CD4-positive, CD25-positive, alpha-beta regulatory T cell (primary cell): ENCODE data around the gene ASTN1. TPM values are rescaled to one million over a fixed set of nuclear protein-coding genes. Genes with fewer than 3 reads are reported as not detected.

Experiments used
- ATAC-seq, 2 donors: fragments of 150-1000 bp; cut with Tn5 transposase; one replicate each; pipeline ENCODE4 v1.10.0; 2021; ENCODE audit warnings: low read depth in 2 of 2, moderate number of reproducible peaks in 2 of 2, moderate library complexity in 1 of 2
- DNase-seq, 3 donors: peaks; one replicate each; pipeline versions ENCODE4 v3.0.0 to v3.0.0-alpha.2; 2012 to 2022; ENCODE audit warnings: mixed read lengths in 1 of 3
- H3K27ac ChIP-seq: one replicate; pipeline ENCODE4 v1.7.0; 2013; ENCODE audit warnings: mild to moderate bottlenecking, low read length; ENCODE audit not compliant: insufficient read depth, poor library complexity, severe bottlenecking
- H3K27me3 ChIP-seq: one replicate; pipeline ENCODE4 v1.7.0; 2013; ENCODE audit warnings: low read length; ENCODE audit not compliant: control insufficient read depth, insufficient read depth
- H3K36me3 ChIP-seq: one replicate; pipeline ENCODE4 v1.7.0; 2013; ENCODE audit warnings: mild to moderate bottlenecking, low read length, moderate library complexity; ENCODE audit not compliant: control insufficient read depth, insufficient read depth
- H3K4me1 ChIP-seq: 2 replicates; pipeline ENCODE4 v1.7.0; 2013; ENCODE audit warnings: mild to moderate bottlenecking, low read length; ENCODE audit not compliant: insufficient read depth, control insufficient read depth, poor library complexity, severe bottlenecking
- H3K4me3 ChIP-seq: one replicate; pipeline ENCODE4 v1.7.0; 2013; ENCODE audit warnings: low read depth, mild to moderate bottlenecking, low read length, moderate library complexity
- H3K9me3 ChIP-seq, 2 experiments: 1 replicate in 1 of 2; 2 replicates in 1 of 2; pipeline ENCODE4 v1.7.0; 2013; ENCODE audit warnings: low read length in 2 of 2, mild to moderate bottlenecking in 1 of 2, moderate library complexity in 1 of 2; ENCODE audit not compliant: control insufficient read depth in 2 of 2
- H3K27ac Mint-ChIP-seq, 3 donors: one replicate each; pipeline ENCODE4 v1.8.0; 2020 to 2022; ENCODE audit warnings: mild to moderate bottlenecking in 3 of 3, mixed read lengths in 3 of 3, moderate library complexity in 2 of 3
- H3K27me3 Mint-ChIP-seq: one replicate; pipeline ENCODE4 v1.8.0; 2022; ENCODE audit warnings: mild to moderate bottlenecking, mixed read lengths
- H3K36me3 Mint-ChIP-seq: one replicate; pipeline ENCODE4 v1.8.0; 2020; ENCODE audit warnings: mixed read lengths
- H3K4me1 Mint-ChIP-seq, 4 donors: one replicate each; pipeline ENCODE4 v1.8.0; 2020 to 2022; ENCODE audit warnings: mixed read lengths in 4 of 4, mild to moderate bottlenecking in 1 of 4
- H3K4me3 Mint-ChIP-seq, 4 donors: one replicate each; pipeline ENCODE4 v1.8.0; 2020 to 2022; ENCODE audit warnings: mild to moderate bottlenecking in 4 of 4, mixed read lengths in 4 of 4, moderate library complexity in 3 of 4
- H3K9me3 Mint-ChIP-seq, 7 donors: one replicate each; pipeline ENCODE4 v1.8.0; 2020 to 2022; ENCODE audit warnings: mixed read lengths in 7 of 7, mild to moderate bottlenecking in 3 of 7, moderate library complexity in 2 of 7
- polyA plus RNA-seq, 4 donors: library from polyadenylated mRNA; unstranded; fragments of 300-500 nt; fragmentation: Illumina TruSeq; gene quantifications; one replicate each; pipeline ENCODE4 v1.2.3, GENCODE V29; 2021
- total RNA-seq: library from RNA; stranded (reverse); gene quantifications from one replicate; pipeline ENCODE4 v1.2.3, GENCODE V29; 2022

ASTN1 gene
- total and polyA plus RNA-seq, 5 donors from 2014 or later: not detected

DNA sequence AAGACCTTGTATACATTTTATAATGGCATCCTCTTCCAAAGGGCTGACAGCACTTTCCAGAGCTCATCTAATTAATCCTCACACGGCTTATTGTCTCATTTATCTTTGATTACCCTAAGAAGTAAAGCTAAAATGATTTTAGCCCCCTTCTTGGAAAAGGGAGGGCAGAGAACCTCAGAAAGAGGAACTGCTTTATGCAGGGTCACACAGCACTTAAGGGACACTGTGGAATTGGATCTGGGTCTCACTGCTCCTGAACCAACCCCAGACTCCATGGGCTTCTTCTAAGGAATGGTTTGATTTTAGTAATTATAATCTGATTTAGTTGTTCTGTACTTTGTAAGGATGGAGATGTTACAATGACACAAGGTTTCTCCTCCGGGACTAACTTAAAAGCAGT lies 9.5 kb upstream of the ASTN1 start:
- H3K36me3 ChIP-seq: no peaks in the 10 kb centered on the region
- H3K9me3 ChIP-seq: no peaks in the 10 kb centered on the region
- peaks cover 2% of the 10 kb centered on the region for H3K27me3 ChIP-seq
- H3K4me3 ChIP-seq: no peak overlapping the region
- no peak overlapping the region for H3K27ac Mint-ChIP-seq
- no peak overlapping the region for H3K4me3 Mint-ChIP-seq
- H3K4me1 ChIP-seq: no peaks in the 10 kb centered on the region
- DNase-seq (no peak), ATAC-seq (no peak)
- peaks cover 0 to 4% (median 0%) of the 10 kb centered on the region in 7 donors for H3K9me3 Mint-ChIP-seq
- peaks cover 13% of the 10 kb centered on the region for H3K27me3 Mint-ChIP-seq
- H3K4me1 Mint-ChIP-seq: peaks cover 0 to 2% (median 0%) of the 10 kb centered on the region in 4 donors
- H3K36me3 Mint-ChIP-seq: no peaks in the 10 kb centered on the region
- H3K27ac ChIP-seq: no peak overlapping the region

DNA sequence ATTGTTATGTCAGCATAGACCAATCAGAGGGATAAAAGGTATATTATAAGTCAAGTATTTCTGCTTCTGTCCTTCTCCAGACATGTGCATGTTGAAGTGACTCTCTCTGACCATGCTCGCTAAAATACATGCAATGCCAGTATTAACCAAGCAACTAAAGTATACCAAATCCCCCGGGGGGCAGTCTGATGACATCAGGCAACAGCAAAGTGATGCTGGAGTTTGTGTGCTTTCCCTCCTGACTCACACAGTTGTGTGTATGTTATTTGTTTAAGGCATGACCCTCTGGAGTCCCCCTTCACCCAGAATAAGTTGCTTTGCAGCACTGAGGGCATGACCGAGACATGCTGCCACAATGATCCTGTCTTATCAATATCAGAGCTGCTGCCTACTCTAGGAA lies 8.4 kb upstream of the ASTN1 start:
- Mint-ChIP-seq H3K27ac (no peak overlapping the region), H3K4me1 (peaks cover 0 to 2% (median 0%) of the 10 kb centered on the region in 4 donors), H3K27me3 (peaks cover 13% of the 10 kb centered on the region), H3K36me3 (no peaks in the 10 kb centered on the region), H3K4me3 (no peak overlapping the region), H3K9me3 (peaks cover 0 to 4% (median 0%) of the 10 kb centered on the region in 7 donors)
- Histone ChIP-seq H3K4me3 (no peak overlapping the region), H3K27me3 (peaks cover 2% of the 10 kb centered on the region), H3K9me3 (no peaks in the 10 kb centered on the region), H3K27ac (no peak overlapping the region), H3K4me1 (no peaks in the 10 kb centered on the region), H3K36me3 (no peaks in the 10 kb centered on the region)
- no peak for ATAC-seq
- no peak for DNase-seq

DNA sequence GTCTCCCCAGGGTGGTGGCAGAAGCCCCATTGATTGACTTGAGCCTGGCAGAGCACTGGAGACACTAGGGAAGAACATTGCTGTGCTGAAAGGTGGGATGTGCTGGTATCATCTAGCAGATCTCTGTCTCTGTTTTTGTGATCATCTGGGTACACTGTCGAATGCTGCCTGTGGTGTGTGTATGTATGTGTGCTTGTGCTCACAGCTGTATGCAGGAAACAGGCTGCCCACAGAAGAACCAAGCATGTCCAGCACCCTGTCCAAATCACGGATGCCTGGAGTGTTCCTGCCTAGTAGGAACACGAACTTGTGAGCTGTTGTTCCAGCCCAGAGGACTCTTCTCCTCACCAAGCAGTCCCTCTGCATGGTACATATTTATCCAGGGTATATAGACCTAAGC lies 7.8 kb upstream of the ASTN1 start:
- Mint-ChIP-seq H3K36me3 (no peaks in the 10 kb centered on the region), H3K4me1 (peaks cover 0 to 2% (median 0%) of the 10 kb centered on the region in 4 donors), H3K27me3 (peaks cover 13% of the 10 kb centered on the region), H3K4me3 (peak overlapping the region in 1 of 4 donors; percentile 27), H3K9me3 (peaks cover 0 to 4% (median 0%) of the 10 kb centered on the region in 7 donors), H3K27ac (no peak overlapping the region)
- peaks cover 2% of the 10 kb centered on the region for H3K27me3 ChIP-seq
- H3K4me3 ChIP-seq: no peak overlapping the region
- H3K36me3 ChIP-seq: no peaks in the 10 kb centered on the region
- H3K27ac ChIP-seq: no peak overlapping the region
- no peak for DNase-seq
- ATAC-seq: no peak
- no peaks in the 10 kb centered on the region for H3K9me3 ChIP-seq
- no peaks in the 10 kb centered on the region for H3K4me1 ChIP-seq

DNA sequence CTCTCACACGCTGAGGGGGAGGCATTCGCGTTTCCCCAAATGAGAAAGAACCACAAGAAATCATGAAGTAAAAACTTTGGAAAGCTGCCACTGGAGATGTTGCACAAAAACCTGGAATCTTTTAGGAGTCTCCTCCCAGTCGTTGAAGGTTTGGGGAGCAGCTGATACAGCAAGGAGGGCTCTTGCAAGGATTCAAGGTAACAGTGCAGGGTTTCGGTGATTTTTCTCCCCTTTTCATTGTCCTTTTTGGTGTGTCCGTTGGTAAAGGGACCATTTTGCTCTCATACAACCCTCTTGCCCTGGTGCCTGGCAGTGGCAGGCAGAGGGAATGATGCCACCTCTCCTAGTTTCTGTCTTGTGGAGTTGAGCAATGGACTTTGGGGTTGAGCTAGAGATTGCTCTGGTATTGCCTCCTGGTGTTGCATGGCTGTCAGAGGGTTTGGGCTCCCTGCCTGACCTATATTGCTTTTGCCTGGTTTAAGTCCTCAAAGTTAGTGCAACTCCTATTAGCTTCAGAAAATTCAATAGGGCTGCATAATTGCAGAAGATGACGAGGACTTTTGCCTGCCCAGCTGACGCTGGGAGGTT lies 7.1 kb upstream of the ASTN1 start:
- DNase-seq (no peak), ATAC-seq (no peak)
- peaks cover 0 to 4% (median 0%) of the 10 kb centered on the region in 7 donors for H3K9me3 Mint-ChIP-seq
- H3K36me3 Mint-ChIP-seq: no peaks in the 10 kb centered on the region
- H3K27ac Mint-ChIP-seq: no peak overlapping the region
- peaks cover 16% of the 10 kb centered on the region for H3K27me3 Mint-ChIP-seq
- Histone ChIP-seq H3K4me1 (no peaks in the 10 kb centered on the region), H3K27ac (no peak overlapping the region), H3K4me3 (no peak overlapping the region), H3K27me3 (peaks cover 4% of the 10 kb centered on the region), H3K9me3 (no peaks in the 10 kb centered on the region), H3K36me3 (no peaks in the 10 kb centered on the region)
- H3K4me1 Mint-ChIP-seq: peaks cover 0 to 2% (median 0%) of the 10 kb centered on the region in 4 donors
- H3K4me3 Mint-ChIP-seq: no peak overlapping the region

DNA sequence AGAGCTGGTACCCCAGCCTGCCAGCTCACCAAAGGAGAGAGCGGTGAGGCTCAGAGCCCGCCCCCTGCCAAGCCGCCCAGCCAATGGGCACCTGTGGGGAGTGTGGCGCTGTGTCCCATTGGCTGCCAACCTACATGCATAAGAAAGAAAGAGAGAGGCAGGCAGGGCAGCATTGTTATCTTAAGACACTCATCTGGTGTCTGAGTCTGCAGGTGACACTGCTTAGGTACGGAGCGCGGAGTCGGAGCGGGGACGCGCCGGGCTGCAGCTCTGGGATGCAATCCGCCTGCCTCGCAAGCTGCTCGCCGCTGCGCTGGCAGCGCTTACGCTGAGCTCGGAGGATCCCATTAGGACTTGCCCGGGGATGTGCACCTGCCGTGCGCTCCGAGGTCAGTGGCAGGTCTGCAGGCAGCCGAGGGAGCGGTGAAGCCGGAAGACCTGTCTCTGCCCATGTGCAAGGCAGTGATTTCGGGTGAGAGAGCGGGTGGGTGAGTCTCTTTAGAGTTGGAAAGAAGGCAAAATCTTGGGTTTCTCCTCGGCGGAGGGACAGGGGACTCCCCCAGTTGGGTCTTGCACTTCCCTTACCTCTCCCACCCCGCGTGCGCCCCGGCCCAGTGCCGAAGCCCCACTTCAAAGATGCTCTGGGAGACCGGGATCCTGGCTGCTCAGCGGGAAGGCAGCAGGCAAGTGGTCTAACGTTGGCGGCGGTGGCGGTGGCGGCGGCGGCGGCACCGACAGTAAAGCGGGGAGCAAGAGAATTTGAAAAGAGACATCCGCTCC lies 6.4 kb upstream of the ASTN1 start, which contains the start of gene BRINP2:
Gene BRINP2 (plus strand): TSS at position 203 of the 780 bp plus-strand sequence. CDS start 58,919 bp downstream, outside the sequence.
- Histone ChIP-seq H3K27me3 (peaks cover 10% of the 10 kb centered on the region), H3K4me1 (no peaks in the 10 kb centered on the region), H3K9me3 (no peaks in the 10 kb centered on the region), H3K27ac (no peak within 1 kb of the TSS), H3K4me3 (no peak within 1 kb of the TSS), H3K36me3 (no peaks in the 10 kb centered on the region)
- ATAC-seq: no peak
- Mint-ChIP-seq H3K9me3 (peaks cover 0 to 4% (median 0%) of the 10 kb centered on the region in 7 donors), H3K27ac (no peak within 1 kb of the TSS), H3K4me3 (no peak within 1 kb of the TSS), H3K36me3 (no peaks in the 10 kb centered on the region), H3K27me3 (peaks cover 17% of the 10 kb centered on the region), H3K4me1 (peaks cover 0 to 2% (median 0%) of the 10 kb centered on the region in 4 donors)
- DNase-seq: peak in 1 of 3 donors; percentile 2

DNA sequence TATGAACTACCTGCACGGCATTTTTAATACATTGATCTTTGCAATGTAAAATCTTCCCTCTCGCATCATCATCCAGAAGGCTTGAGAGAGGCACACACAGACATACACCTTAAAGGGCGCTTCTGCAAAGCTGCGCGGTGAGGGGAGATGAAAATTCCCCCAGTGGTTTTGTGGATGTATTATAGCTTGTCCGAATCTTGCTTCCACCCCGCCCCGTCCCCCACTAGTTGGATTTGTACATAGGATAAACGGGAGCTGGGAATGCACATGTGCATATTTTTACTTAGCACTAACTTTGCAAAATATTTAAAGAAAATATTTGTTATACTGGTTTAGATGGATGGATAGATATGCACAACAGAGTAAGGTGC lies 542 bp upstream of the ASTN1 start:
- H3K27me3 ChIP-seq: peaks cover 13% of the 10 kb centered on the region
- no peak overlapping the region for H3K4me3 ChIP-seq
- H3K9me3 ChIP-seq: no peaks in the 10 kb centered on the region
- Mint-ChIP-seq H3K9me3 (peaks cover 0 to 7% (median 3%) of the 10 kb centered on the region in 7 donors), H3K4me1 (no peaks in the 10 kb centered on the region), H3K36me3 (no peaks in the 10 kb centered on the region), H3K27ac (no peak overlapping the region), H3K27me3 (peaks cover 12% of the 10 kb centered on the region), H3K4me3 (no peak overlapping the region)
- ATAC-seq (no peak), DNase-seq (no peak)
- H3K27ac ChIP-seq: no peak overlapping the region
- H3K36me3 ChIP-seq: no peaks in the 10 kb centered on the region
- H3K4me1 ChIP-seq: no peaks in the 10 kb centered on the region

DNA sequence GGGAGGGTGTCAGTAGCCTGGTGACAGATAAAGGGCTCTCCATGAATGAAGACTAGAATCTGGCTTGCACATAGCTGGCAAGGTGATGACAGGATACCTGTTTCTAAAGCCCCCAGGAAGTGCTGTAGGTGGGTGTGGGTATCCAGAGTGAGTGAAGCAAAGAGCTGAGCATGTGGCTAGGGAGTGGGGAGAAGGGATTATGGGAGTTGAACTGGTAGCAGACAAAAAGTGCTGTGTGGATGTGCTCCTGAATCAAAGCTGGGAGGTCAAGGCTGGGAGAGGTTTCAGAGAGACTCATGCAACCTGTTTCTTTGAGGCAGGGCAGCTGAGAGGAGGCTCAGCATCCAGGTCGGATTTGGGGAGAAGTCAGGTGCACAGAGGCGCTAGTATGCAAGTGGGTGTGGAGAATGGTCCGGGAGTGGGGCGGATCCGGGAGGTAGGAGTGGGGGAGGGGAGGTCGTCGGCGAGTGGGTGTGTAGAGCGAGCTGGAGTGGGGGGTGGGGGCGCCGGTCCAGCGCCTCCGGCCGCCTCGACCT lies 600 bp downstream of the ASTN1 start:
- ATAC-seq (no peak), DNase-seq (no peak)
- no peak overlapping the region for H3K4me3 ChIP-seq
- no peaks in the 10 kb centered on the region for H3K4me1 Mint-ChIP-seq
- no peak overlapping the region for H3K27ac ChIP-seq
- no peaks in the 10 kb centered on the region for H3K36me3 ChIP-seq
- peaks cover 0 to 7% (median 3%) of the 10 kb centered on the region in 7 donors for H3K9me3 Mint-ChIP-seq
- no peaks in the 10 kb centered on the region for H3K9me3 ChIP-seq
- peaks cover 13% of the 10 kb centered on the region for H3K27me3 ChIP-seq
- H3K27me3 Mint-ChIP-seq: peaks cover 12% of the 10 kb centered on the region
- H3K4me3 Mint-ChIP-seq: no peak overlapping the region
- no peak overlapping the region for H3K27ac Mint-ChIP-seq
- H3K36me3 Mint-ChIP-seq: no peaks in the 10 kb centered on the region
- H3K4me1 ChIP-seq: no peaks in the 10 kb centered on the region
